MG63 (cell line): ENCODE results near the gene TBC1D1. TPM values are rescaled to one million over a fixed set of nuclear protein-coding genes. Genes with fewer than 3 reads are reported as not detected.

Experiments used
- DNase-seq: peaks from one replicate; pipeline ENCODE4 v3.0.0-alpha.2; 2020
- H3K27me3 ChIP-seq: fragments of 250-450 bp; sonication (Bioruptor Pico); 2 replicates; pipeline ENCODE4 v1.5.1; 2020; ENCODE audit warnings: mild to moderate bottlenecking, moderate library complexity
- H3K36me3 ChIP-seq: fragments of 250-450 bp; sonication (Bioruptor Pico); 2 replicates; pipeline ENCODE4 v1.5.1; 2020; ENCODE audit warnings: mild to moderate bottlenecking, moderate library complexity
- H3K4me3 ChIP-seq: fragments of 250-450 bp; sonication (Bioruptor Pico); 2 replicates; pipeline ENCODE4 v1.5.1; 2020; ENCODE audit warnings: mild to moderate bottlenecking, moderate library complexity
- H3K9me3 ChIP-seq: fragments of 250-450 bp; sonication (Bioruptor Pico); 2 replicates; pipeline ENCODE4 v1.5.1; 2020; ENCODE audit warnings: mild to moderate bottlenecking, moderate library complexity
- total RNA-seq: library from RNA; depleted of rRNA; stranded (reverse); fragments of >200 nt; shearing (Covaris generic); gene quantifications from 2 replicates; pipeline ENCODE4 v1.2.3, GENCODE V29; 2014; ENCODE audit warnings: low replicate concordance

The TBC1D1 gene
- total RNA-seq, 1 experiment from 2014 or later: 15.5 TPM

GRCh38 chr4:37990731-37991245 lies 99.9 kb downstream of the TBC1D1 start:
- no peaks in the 10 kb centered on the region for H3K36me3 ChIP-seq
- H3K27me3 ChIP-seq: no peaks in the 10 kb centered on the region
- no peaks in the 10 kb centered on the region for H3K9me3 ChIP-seq
- no peak for DNase-seq
- no peak overlapping the region for H3K4me3 ChIP-seq

DNA sequence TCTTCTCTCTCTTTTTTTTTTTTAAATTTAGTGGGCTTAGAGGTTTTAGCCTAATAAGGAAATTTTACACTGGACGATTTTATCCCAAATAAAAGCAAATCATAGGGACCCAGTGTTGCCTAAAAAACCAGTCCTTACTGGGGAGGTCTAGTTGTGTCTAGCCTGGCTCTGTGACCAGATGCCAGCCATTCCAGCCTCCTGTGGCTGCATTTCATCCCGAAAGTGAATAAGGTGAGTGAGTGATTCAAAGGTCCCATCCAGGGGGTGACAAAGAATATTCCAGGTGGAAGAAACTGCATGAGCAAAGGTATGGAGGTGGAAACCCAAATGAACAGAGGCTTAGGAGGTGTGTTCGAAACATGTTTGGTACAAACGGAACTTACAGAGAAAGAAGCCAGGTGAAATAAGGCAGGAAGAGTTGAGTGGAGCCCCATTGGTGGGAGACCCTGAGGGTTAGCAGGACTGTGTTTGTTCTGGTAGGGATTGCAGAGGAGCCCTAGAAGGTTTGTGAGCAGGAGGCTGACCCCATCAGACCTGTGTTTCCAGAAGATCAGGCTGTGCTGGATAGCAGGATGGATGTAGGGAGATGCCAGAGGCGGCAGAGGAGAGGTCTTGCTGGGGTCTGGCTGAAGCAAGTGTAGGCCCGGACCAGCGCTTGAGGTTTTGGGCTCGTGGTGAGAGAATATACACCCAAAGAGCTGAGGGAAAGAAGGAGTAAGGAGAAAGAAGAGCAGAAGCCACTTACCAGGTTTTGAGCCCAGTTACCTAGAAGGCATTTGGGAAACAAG lies 100.9 kb downstream of the TBC1D1 start:
- H3K27me3 ChIP-seq: no peaks in the 10 kb centered on the region
- no peaks in the 10 kb centered on the region for H3K36me3 ChIP-seq
- H3K9me3 ChIP-seq: no peaks in the 10 kb centered on the region
- H3K4me3 ChIP-seq: no peak overlapping the region
- DNase-seq: no peak

DNA sequence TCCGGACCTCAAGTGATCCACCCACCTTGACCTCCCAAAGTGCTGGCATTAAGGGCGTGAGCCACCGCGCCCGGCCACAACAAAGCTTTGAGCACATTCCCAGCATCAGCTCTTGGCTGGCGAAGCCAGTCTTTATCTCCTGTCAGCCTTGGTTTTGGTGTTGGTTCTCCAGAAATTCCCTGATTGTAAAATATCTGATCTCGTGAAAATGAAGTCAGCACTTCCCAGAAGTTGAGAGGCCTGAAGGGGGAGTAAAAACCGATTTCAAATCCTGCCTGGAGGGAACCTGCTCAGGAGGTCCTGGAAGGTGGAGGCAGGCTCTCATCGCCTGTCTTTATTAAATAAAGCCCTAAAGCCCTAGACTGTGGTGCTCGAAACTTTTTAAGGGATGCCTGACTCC lies 102.9 kb downstream of the TBC1D1 start:
- DNase-seq: no peak
- Histone ChIP-seq H3K27me3 (no peaks in the 10 kb centered on the region), H3K36me3 (no peaks in the 10 kb centered on the region), H3K9me3 (no peaks in the 10 kb centered on the region), H3K4me3 (no peak overlapping the region)

GRCh38 chr4:37994569-37994968 lies 103.7 kb downstream of the TBC1D1 start:
- DNase-seq: no peak
- H3K4me3 ChIP-seq: no peak overlapping the region
- no peaks in the 10 kb centered on the region for H3K36me3 ChIP-seq
- H3K27me3 ChIP-seq: no peaks in the 10 kb centered on the region
- H3K9me3 ChIP-seq: no peaks in the 10 kb centered on the region

DNA sequence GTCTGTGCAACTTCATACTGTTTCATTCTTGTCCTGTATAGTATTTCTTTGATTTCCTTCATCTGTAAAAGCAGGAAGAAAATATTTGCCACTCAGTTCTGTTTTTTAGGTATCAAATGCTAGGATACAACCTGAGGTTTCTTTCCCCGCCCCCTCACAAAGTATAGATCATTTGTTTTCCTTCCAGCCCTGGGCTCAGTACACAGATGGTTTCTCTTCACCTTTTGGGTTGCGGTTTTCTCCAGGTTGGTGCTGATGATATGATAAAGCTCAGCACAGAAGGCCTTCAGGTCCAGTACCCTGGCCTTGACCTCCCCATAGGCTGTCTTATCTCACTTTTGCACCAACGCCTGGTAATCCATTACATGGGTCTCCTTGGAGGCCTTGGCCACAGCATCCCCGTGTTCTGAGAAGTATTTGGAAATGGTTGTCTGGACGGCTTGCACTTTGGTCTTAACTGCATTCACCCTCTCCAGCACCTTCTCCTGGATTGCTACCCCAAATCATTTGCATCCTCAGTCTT lies 104.5 kb downstream of the TBC1D1 start:
- Histone ChIP-seq H3K9me3 (no peaks in the 10 kb centered on the region), H3K36me3 (no peaks in the 10 kb centered on the region), H3K4me3 (no peak overlapping the region), H3K27me3 (no peaks in the 10 kb centered on the region)
- no peak for DNase-seq

DNA sequence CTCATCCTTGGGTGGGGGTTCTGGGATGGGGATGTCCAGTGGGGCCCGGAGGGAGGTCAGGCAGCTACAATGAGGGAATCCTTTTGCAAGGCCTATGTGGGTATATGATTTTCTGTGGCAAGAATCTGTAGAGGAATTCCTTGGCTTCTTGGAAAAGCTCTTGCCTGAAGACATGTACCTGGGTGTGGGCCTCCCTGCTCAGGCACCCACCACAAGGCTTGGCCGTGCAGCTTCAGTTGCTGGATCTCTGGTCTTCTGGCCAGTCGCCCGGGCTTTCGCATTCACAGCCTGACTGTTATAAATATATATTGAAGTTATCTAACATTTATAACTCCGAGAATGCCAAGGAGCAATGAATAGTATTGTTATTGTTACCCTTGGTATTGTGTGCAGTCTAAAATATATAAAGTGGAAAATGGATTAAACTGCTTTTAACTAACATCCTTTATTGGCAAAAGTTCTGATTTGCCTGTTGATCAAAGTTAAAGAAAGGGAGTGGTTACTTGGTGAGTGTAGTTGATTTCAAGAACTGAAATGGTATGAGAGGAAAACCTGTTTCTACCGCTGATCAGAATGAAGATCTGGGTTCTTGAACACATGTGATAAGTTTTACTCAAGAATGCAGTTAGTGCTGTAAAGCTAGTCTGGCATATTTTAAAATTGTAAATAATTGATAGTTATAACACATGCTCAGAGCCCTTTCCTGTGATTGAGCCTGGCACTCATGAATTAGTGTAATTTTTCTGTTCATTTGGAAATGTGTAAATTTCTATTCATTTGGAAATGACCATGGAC lies 105.3 kb downstream of the TBC1D1 start:
- Histone ChIP-seq H3K4me3 (no peak overlapping the region), H3K27me3 (no peaks in the 10 kb centered on the region), H3K9me3 (no peaks in the 10 kb centered on the region), H3K36me3 (no peaks in the 10 kb centered on the region)
- DNase-seq: no peak

DNA sequence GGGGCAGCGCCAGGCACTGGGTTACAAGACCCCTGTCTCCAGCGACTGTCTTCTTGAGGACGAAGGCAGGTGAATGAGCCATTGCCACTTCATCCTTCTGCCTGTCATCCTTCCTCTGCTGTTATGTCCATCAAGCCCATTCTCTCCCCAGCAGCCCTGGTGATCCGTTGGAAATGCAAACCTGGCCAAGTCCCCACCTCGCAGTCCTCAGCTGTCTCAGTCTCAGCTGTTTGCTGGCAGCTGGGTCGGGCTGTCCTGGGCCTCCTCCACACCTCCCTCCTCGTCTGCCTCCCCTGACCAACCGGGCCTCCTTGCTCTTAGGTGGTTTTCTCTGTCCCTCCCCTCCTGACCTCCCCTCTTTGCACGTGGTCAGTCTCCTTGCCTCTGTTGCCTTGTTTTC lies 107.3 kb downstream of the TBC1D1 start:
- Histone ChIP-seq H3K36me3 (no peaks in the 10 kb centered on the region), H3K9me3 (no peaks in the 10 kb centered on the region), H3K4me3 (no peak overlapping the region), H3K27me3 (no peaks in the 10 kb centered on the region)
- DNase-seq: no peak

DNA sequence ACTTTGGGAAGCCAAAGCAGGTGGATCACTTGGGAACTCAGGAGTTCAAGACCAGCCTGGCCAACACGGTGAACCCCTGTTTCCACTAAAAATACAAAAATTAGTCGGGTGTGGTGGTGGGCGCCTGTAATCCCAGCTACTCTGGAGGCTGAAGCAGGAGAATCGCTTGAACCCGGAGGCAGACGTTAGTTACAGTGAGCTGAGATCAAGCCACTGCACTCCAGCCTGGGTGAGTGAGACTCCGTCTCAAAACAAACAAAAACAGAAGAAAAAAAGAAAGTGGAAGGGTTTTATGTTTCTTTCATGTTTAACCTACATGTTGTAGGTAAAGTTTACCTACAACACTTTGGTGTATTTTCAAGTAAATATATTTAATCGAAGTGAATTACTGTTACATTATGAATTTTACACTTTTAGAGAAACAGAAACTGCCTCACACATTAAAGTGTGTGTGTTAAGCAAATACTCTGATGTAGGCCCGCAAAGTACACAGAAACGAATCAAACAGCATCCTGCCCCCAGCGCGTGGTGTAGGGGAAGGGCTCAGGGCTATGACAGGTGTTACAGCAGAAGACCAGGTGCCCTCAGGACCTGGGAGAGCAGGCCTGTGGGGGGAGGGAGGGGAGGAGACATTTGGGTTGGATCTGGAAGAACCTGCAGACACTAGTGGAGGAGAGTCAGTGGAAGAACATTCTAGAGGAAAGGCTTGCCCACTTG lies 108.3 kb downstream of the TBC1D1 start:
- Histone ChIP-seq H3K27me3 (no peaks in the 10 kb centered on the region), H3K36me3 (no peaks in the 10 kb centered on the region), H3K4me3 (no peak overlapping the region), H3K9me3 (no peaks in the 10 kb centered on the region)
- no peak for DNase-seq

DNA sequence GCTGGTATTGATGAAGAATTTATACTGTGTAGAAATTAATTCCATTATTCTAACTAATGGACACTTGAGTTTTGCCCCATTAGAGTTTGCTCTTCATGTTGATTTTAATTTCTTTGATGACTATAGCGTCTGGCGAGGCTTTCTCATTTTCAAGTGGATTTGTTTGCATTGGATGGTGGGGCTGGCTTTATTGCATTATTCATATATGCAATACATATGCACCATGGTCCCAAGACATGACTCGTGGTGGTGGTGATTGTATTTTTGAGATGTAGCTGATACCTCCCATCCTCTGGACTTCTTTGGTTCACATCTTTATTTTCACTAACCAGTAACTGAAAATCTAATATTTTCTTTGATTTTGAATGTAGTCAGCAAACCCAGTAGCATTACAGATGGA lies 109.1 kb downstream of the TBC1D1 start:
- DNase-seq: no peak
- H3K4me3 ChIP-seq: no peak overlapping the region
- H3K27me3 ChIP-seq: no peaks in the 10 kb centered on the region
- H3K36me3 ChIP-seq: no peaks in the 10 kb centered on the region
- H3K9me3 ChIP-seq: no peaks in the 10 kb centered on the region

DNA sequence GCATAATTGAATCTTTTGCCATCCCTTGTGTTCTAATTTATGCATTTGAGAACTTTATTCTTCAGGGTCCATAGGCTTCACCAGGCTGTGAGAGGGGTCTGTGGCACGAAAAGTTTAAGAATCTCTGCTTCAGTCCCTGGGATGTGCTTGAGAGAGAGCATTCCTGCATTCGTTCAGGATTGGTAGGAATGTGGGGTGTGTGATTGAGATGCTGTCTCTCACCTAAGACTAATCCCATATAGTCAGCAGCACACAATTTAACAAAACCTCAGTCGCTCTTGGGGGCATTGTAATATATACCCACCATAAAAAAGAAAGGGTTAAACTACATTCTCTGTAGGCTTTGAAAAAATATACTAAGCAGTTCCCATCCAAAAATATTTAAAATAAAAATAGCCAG lies 111.0 kb downstream of the TBC1D1 start:
- DNase-seq: no peak
- H3K4me3 ChIP-seq: no peak overlapping the region
- no peaks in the 10 kb centered on the region for H3K27me3 ChIP-seq
- H3K36me3 ChIP-seq: no peaks in the 10 kb centered on the region
- H3K9me3 ChIP-seq: no peaks in the 10 kb centered on the region

GRCh38 chr4:38002451-38003071 lies 111.7 kb downstream of the TBC1D1 start:
- Histone ChIP-seq H3K27me3 (no peaks in the 10 kb centered on the region), H3K4me3 (no peak overlapping the region), H3K9me3 (no peaks in the 10 kb centered on the region), H3K36me3 (no peaks in the 10 kb centered on the region)
- no peak for DNase-seq

- Histone ChIP-seq H3K27me3 (no peaks in the 10 kb centered on the region), H3K9me3 (no peaks in the 10 kb centered on the region), H3K36me3 (no peaks in the 10 kb centered on the region), H3K4me3 (no peak overlapping the region)
- no peak for DNase-seq
Measured at GRCh38 chr4:38003102-38003501, 112.2 kb downstream of the TBC1D1 start.

DNA sequence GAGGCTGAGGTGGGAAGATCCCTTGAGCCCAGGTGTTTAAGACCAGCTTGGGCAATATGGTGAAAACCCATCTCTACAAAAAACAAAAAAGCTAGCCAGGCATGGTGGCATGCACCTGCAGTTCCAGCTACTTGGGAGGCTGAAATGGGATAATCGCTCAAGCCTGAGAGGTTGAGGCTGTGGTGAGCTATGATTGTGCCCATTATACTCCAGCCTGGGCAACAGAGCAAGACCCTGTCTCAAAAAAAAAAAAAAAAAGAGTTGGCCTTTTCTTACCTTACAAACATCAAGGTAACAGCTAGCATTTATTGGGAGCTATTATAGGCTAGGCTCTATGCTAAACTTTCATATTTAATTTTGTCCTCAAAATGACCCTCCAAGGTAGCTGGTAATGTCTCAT lies 112.7 kb downstream of the TBC1D1 start:
- H3K4me3 ChIP-seq: no peak overlapping the region

GRCh38 chr4:38004062-38004461 lies 113.2 kb downstream of the TBC1D1 start:
- no peaks in the 10 kb centered on the region for H3K27me3 ChIP-seq
- no peak for DNase-seq
- no peaks in the 10 kb centered on the region for H3K9me3 ChIP-seq
- no peak overlapping the region for H3K4me3 ChIP-seq
- no peaks in the 10 kb centered on the region for H3K36me3 ChIP-seq

More for the DNA sequence above, 112.7 kb downstream of the TBC1D1 start:
- H3K36me3 ChIP-seq: no peaks in the 10 kb centered on the region
- no peaks in the 10 kb centered on the region for H3K9me3 ChIP-seq
- H3K27me3 ChIP-seq: no peaks in the 10 kb centered on the region
- DNase-seq: no peak

- no peaks in the 10 kb centered on the region for H3K9me3 ChIP-seq
- no peaks in the 10 kb centered on the region for H3K36me3 ChIP-seq
- no peak overlapping the region for H3K4me3 ChIP-seq
- H3K27me3 ChIP-seq: no peaks in the 10 kb centered on the region
- no peak for DNase-seq
Measured at GRCh38 chr4:38004887-38005286, 114.0 kb downstream of the TBC1D1 start.

- no peak for DNase-seq
- Histone ChIP-seq H3K4me3 (no peak overlapping the region), H3K9me3 (no peaks in the 10 kb centered on the region), H3K36me3 (no peaks in the 10 kb centered on the region), H3K27me3 (no peaks in the 10 kb centered on the region)
Measured at GRCh38 chr4:38005637-38006036, 114.8 kb downstream of the TBC1D1 start.
